Kidney capillary endothelial cell (primary cell): ENCODE results near the gene GSG1.
"Not testable (repeated sequence)": the region's sequence is repeated elsewhere in the genome, so short reads cannot be mapped to it uniquely, and the experiment has no call there.

Experiments used
- DNase-seq: peaks from one replicate; pipeline ENCODE4 v3.0.0-alpha.2; 2018; ENCODE audit warnings: low spot score

The GSG1 gene

GRCh38 chr12:13053617-13054016, 49.9 kb downstream of the GSG1 start:
- DNase-seq: not testable (repeated sequence)

GRCh38 chr12:13052421-13052820, 51.0 kb downstream of the GSG1 start:
- DNase-seq: no peak

GRCh38 chr12:13049816-13050215, 53.7 kb downstream of the GSG1 start:
- no peak for DNase-seq

- DNase-seq: no peak
Observed at GRCh38 chr12:13046964-13047363, 56.5 kb downstream of the GSG1 start.

- DNase-seq: no peak
Observed at GRCh38 chr12:13045816-13046215, 57.7 kb downstream of the GSG1 start.

GRCh38 chr12:13044906-13045299, 58.6 kb downstream of the GSG1 start:
- DNase-seq: no peak

- peak; percentile 60 for DNase-seq
Observed at GRCh38 chr12:13044002-13044905, 59.2 kb downstream of the GSG1 start, which contains the start of gene FAM234B. Gene FAM234B (plus strand): TSS chr12:13044381. CDS start chr12:13044404, 23 bp downstream.

- DNase-seq: no peak
Observed at GRCh38 chr12:13042666-13043230, 60.7 kb downstream of the GSG1 start.

GRCh38 chr12:13041224-13041623, 62.2 kb downstream of the GSG1 start:
- DNase-seq: no peak

- DNase-seq: no peak
Observed at GRCh38 chr12:13039328-13039956, 64.0 kb downstream of the GSG1 start.

- no peak for DNase-seq
Observed at GRCh38 chr12:13038491-13039161, 64.8 kb downstream of the GSG1 start.

GRCh38 chr12:13036881-13037280, 66.6 kb downstream of the GSG1 start:
- DNase-seq: no peak

- DNase-seq: not testable (repeated sequence)
Observed at GRCh38 chr12:13035335-13035734, 68.1 kb downstream of the GSG1 start.
